Measurements from ENCODE around the gene PDZRN3. TPM values are rescaled to one million over a fixed set of nuclear protein-coding genes. Genes with fewer than 3 reads are reported as not detected.
"Not testable (repeated sequence)": the region's sequence is repeated elsewhere in the genome, so short reads cannot be mapped to it uniquely, and the experiment has no call there.

PDZRN3 gene
- total RNA-seq, 1 donor from 2014 or later = 35.6 TPM

- DNase-seq = no peak
Observed at GRCh38 chr3:73586628-73587027, 38.1 kb downstream of the PDZRN3 start.

- DNase-seq = peak; percentile 78
Observed at GRCh38 chr3:73586190-73586589, 38.6 kb downstream of the PDZRN3 start.

GRCh38 chr3:73584873-73585272 lies 39.9 kb downstream of the PDZRN3 start:
- no peak for DNase-seq

GRCh38 chr3:73582535-73582934 lies 42.2 kb downstream of the PDZRN3 start:
- DNase-seq = no peak

DNA sequence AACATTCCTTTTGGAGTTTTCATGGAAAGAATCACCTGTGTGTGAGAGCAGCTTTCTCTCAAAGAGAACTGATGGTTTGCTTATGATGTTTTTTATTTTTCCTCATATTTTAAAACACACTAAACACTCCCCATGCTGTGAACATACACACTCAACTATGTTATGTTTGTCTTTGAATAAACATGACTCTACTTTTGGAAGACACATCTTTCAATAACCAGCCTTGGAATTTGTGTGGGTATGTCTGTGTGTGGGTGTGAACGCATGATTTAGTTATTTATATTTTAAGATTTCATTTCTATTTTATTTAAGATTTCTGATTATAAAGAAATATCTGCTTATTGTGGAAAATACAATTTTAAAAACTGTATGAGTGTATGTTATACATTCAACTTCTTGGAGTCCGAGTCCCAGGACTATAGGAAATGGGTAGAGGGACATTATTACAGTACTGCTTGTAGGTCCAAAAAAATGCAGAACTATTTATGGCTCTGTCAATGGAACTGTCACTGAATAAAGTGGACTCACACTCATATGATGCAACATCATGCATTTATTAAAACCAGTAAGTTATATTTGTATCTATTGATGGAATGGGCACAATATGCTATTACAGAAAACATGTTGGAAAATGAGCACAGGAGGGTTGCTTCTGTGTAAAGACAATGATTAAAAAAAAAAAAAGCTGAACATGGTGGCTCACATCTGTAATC lies 43.5 kb downstream of the PDZRN3 start:
- no peak for DNase-seq

DNA sequence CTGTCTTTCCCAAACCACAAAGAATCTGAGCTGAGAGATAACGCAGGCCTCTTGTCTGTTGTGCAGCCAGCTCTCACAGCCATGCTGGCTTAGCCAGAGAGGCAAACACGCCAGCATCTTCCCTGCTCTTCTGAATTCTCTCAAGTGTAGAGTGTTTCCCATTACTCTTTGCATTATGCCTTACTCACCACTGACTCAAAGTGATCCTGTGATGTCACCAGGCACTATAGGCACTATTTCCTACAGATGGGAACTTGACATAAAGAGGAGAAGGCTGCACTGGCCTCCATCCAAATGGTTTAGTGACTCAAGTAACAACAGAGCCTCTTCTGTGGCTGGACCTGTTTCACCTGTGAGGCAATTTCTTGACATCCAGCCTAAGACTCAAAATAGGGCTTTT lies 44.4 kb downstream of the PDZRN3 start:
- DNase-seq = peak; percentile 80

- DNase-seq = no peak
Observed at GRCh38 chr3:73577704-73578103, 47.0 kb downstream of the PDZRN3 start.

GRCh38 chr3:73576999-73577461 lies 47.7 kb downstream of the PDZRN3 start:
- no peak for DNase-seq

DNA sequence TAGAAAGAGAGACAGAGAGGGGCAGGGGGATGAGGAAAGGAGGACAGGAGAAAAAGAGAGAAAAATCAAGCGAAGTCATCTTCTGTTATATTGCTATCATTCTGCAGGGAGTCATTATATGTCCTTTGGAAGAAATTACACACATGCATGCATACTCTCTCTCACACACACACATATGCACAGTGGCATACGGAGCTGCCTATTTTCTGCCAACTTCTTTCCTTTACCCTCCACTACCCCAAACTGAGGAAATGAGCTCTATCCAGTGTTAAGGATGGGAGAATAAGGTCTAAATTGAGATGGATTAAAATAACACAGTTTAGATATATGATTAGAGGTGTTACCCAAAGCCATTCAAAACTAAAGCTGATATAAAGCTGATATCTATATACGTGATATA lies 48.8 kb downstream of the PDZRN3 start:
- DNase-seq = no peak

GRCh38 chr3:73575519-73575918 lies 49.2 kb downstream of the PDZRN3 start:
- DNase-seq = no peak

DNA sequence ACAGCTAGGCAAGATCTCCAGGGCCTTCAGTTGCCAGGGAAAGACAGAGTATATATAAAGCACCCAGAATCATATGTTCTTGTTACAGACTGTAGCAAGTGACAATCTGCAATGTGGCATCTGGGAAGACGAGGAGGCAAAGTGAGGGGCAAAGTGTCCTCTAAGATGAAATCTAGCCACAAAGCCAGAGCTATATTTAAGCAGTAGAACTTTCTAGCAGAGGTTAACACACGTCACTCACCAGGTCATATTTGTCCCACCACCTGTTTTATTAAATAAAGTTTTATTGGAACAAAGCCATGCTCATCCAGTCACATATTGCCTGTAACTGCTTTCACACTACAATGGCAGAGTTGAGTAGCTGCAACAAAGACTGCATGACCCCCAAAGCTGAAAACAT lies 51.5 kb downstream of the PDZRN3 start:
- DNase-seq = no peak

- DNase-seq = no peak
Observed at GRCh38 chr3:73572368-73572767, 52.4 kb downstream of the PDZRN3 start.

DNA sequence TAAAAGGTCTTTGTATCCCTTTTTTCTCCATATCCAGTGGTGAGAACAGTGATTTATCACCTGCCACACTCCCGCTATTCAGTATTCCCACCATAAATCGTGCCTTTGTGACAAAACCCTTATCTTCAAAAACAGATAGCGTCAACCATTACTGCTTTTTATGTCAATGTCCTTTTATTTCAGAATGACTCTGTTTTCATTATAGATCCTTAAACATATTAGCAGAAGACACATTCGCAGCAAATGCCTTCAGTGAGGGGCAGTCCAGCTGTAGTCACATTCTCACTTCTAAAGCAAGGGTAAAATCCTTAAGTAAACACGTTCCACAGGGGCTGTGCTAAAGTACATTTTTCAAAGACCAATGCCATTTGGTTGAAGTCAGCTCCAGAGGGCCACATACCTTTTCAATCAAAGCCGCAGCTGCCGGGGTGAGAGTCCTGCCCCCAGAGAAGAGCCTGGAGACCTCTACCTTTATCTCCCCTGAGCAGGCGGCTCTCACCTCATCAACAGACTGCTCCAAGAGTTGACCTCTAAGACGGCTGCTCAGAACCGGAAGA lies 53.4 kb downstream of the PDZRN3 start:
- no peak for DNase-seq

GRCh38 chr3:73569246-73569760 lies 55.4 kb downstream of the PDZRN3 start:
- DNase-seq = no peak

GRCh38 chr3:73568371-73568862 lies 56.3 kb downstream of the PDZRN3 start:
- DNase-seq = no peak

DNA sequence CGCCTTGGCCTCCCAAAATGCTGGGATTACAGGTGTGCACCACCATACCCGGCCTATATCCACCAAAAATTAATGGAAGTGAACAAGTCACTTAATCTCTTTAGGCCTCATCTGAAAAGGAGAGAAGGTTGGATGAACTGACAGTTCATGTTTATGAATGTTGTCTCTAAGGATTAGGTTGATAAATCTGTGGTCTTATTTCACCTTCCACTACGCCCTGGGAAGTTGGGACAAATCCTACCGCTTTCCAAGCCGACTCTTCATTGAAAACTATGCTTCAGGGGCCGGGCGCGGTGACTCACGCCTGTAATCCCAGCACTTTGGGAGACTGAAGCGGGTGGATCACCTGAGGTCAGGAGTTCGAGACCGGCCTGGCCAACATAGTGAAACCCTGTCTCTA lies 59.4 kb downstream of the PDZRN3 start:
- DNase-seq = not testable (repeated sequence)

- no peak for DNase-seq
Observed at GRCh38 chr3:73563896-73564582, 60.7 kb downstream of the PDZRN3 start.

DNA sequence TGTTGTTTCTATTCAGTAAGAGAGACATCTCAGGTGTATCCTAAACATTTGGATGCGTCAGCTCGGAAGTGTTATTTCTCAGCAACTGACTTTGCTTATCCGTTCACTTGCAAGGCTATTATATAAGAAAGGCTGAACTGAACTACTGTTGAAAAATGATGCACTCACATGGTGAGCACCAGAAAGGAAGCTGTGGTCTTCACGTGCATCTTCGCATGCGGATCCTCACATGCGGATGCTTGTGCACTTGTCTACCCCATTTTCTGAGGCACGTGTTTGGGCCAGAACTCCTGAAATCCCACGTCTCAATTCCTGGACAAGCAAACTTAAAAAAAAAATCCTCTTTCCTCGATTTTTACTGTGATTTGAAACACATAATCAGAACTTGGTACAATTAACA lies 63.2 kb downstream of the PDZRN3 start:
- no peak for DNase-seq

- DNase-seq = no peak
Observed at GRCh38 chr3:73559749-73560148, 65.0 kb downstream of the PDZRN3 start.

DNA sequence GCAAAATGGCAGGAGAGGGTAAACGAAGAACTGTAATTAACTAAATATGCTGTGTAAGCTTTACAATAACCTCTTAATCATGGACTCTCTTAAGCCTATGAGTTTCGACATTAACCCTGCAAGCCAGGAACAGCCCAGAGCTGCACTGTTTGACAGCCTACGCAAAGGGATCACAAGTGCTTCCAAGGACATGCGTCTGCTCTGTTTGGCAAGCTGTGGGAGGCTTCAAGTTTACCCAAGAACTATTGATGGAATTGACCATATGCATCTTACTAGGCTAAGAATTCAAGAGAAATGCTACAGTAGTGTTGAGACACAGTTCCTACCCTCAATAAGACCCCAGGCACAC lies 66.0 kb downstream of the PDZRN3 start:
- no peak for DNase-seq

DNA sequence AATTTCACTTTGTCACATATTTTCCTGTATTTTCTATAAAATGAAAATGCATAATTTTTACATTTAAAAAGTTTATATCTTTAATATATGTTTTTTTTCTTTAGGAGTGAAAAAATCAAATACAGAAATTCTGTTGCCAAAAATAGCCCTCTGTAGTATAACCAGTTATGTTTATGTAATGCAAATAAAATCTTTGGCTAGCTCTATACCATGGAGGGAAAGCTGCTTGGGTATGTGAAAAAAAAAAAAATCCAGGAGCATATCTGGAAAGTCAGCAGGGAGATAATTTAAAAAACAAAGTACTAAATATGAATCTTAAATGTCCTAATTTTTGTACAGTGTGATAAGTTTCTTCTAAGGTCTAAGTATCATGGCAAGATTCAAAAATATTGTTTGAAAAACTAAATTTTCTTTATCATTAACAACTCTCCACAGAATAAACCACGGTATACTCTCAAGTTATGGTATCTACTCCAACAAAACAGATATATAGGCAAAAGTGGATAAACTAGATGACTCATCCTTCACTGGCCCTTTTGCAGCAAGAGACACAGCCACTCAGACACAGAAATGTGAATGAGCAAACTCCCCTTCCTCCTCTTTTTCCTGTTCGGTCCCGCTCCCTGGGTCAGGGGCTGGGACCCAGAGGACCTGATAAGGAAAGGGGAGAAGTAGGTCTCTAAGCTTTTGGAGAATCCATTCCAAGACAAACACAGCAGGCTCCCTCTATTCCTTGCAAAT lies 66.6 kb downstream of the PDZRN3 start:
- no peak for DNase-seq

- peak; percentile 70 for DNase-seq
Observed at GRCh38 chr3:73556520-73557372, 68.0 kb downstream of the PDZRN3 start.

All from tongue (tissue), 2 donors.